GM23338 (cell line): ENCODE data around the gene RAB22A. TPM values are rescaled to one million over a fixed set of nuclear protein-coding genes. Genes with fewer than 3 reads are reported as not detected.

Experiments
- ATAC-seq: fragments of 200-7000 bp; cut with Tn5 transposase; 3 replicates; pipeline ENCODE4 v1.9.1; 2020
- DNase-seq: peaks from one replicate; pipeline ENCODE4 v3.0.0-alpha.2; 2015; ENCODE audit warnings: low spot score
- H2AFZ ChIP-seq: fragments of 200-600 bp; sonication (generic); 2 replicates; pipeline ENCODE4 v1.8.0; 2016; ENCODE audit warnings: antibody characterized with exemption, mild to moderate bottlenecking, moderate library complexity
- H3F3A ChIP-seq: fragments of 200-600 bp; sonication (generic); replicated peaks from 2 replicates; pipeline ENCODE4 v1.8.0; 2017; ENCODE audit warnings: antibody characterized with exemption, mixed run types, low read depth
- H3K27ac ChIP-seq: fragments of 200-600 bp; sonication (generic); 2 replicates; pipeline ENCODE4 v1.6.1; 2016; ENCODE audit warnings: low read depth
- H3K27me3 ChIP-seq: fragments of 200-600 bp; sonication (generic); 2 replicates; pipeline ENCODE4 v1.8.0; 2016; ENCODE audit warnings: mild to moderate bottlenecking, mixed run types, moderate library complexity; ENCODE audit not compliant: insufficient read depth
- H3K36me3 ChIP-seq: fragments of 200-600 bp; sonication (generic); 2 replicates; pipeline ENCODE4 v1.8.0; 2016; ENCODE audit warnings: mild to moderate bottlenecking; ENCODE audit not compliant: insufficient read depth
- H3K4me1 ChIP-seq: fragments of 200-600 bp; sonication (generic); 2 replicates; pipeline ENCODE4 v1.8.0; 2016; ENCODE audit warnings: mild to moderate bottlenecking, moderate library complexity; ENCODE audit not compliant: insufficient read depth
- H3K4me2 ChIP-seq: fragments of 200-600 bp; sonication (generic); 2 replicates; pipeline ENCODE4 v1.7.1; 2017; ENCODE audit warnings: mixed run types
- H3K4me3 ChIP-seq: fragments of 200-600 bp; sonication (generic); 2 replicates; pipeline ENCODE4 v1.6.1; 2016; ENCODE audit warnings: mixed run types
- H3K79me2 ChIP-seq: fragments of 200-600 bp; sonication (generic); replicated peaks from 2 replicates; pipeline ENCODE4 v1.8.0; 2017; ENCODE audit warnings: mild to moderate bottlenecking; ENCODE audit not compliant: insufficient read depth
- H3K9me2 ChIP-seq: fragments of 200-600 bp; sonication (generic); 2 replicates; pipeline ENCODE4 v1.8.0; 2017; ENCODE audit not compliant: insufficient read depth
- H4K20me1 ChIP-seq: fragments of 200-600 bp; sonication (generic); replicated peaks from 2 replicates; pipeline ENCODE4 v1.8.0; 2017; ENCODE audit warnings: mild to moderate bottlenecking; ENCODE audit not compliant: insufficient read depth
- H3K27ac Mint-ChIP-seq: 2 replicates; pipeline ENCODE4 v1.8.0; 2020; ENCODE audit warnings: inconsistent platforms, mild to moderate bottlenecking, moderate library complexity, mixed read lengths
- H3K27me3 Mint-ChIP-seq: 3 replicates; pipeline ENCODE4 v1.8.0; 2022; ENCODE audit warnings: low read depth, mild to moderate bottlenecking, moderate library complexity, mixed read lengths, inconsistent platforms; ENCODE audit not compliant: insufficient read depth, poor library complexity
- H3K36me3 Mint-ChIP-seq: 3 replicates; pipeline ENCODE4 v1.8.0; 2021; ENCODE audit warnings: low read depth, mild to moderate bottlenecking, inconsistent platforms, moderate library complexity, mixed read lengths
- H3K4me1 Mint-ChIP-seq: 3 replicates; pipeline ENCODE4 v1.8.0; 2020; ENCODE audit warnings: mild to moderate bottlenecking, inconsistent platforms, mixed read lengths
- H3K4me3 Mint-ChIP-seq: 3 replicates; pipeline ENCODE4 v1.8.0; 2021; ENCODE audit warnings: moderate library complexity, mild to moderate bottlenecking, inconsistent platforms, mixed read lengths
- H3K9me3 Mint-ChIP-seq: 3 replicates; pipeline ENCODE4 v1.8.0; 2020; ENCODE audit warnings: moderate library complexity, mild to moderate bottlenecking, inconsistent platforms, mixed read lengths
- CREB1 ChIP-seq: fragments of 250-450 bp; sonication (Bioruptor Pico); IDR thresholded peaks from 2 replicates; pipeline ENCODE4 v1.5.0; 2020; ENCODE audit warnings: low read depth, mild to moderate bottlenecking, moderate library complexity
- EZH2 ChIP-seq: fragments of 200-600 bp; sonication (generic); IDR thresholded peaks from one replicate; pipeline ENCODE4 v1.8.0; 2017; ENCODE audit warnings: antibody characterized with exemption, mild to moderate bottlenecking, low read depth; ENCODE audit not compliant: unreplicated experiment
- EZH2phosphoT487 ChIP-seq: fragments of 200-600 bp; sonication (generic); IDR thresholded peaks from one replicate; pipeline ENCODE4 v1.8.1; 2018; ENCODE audit warnings: antibody characterized with exemption; ENCODE audit not compliant: unreplicated experiment
- JUNB ChIP-seq: IDR thresholded peaks from one replicate; pipeline ENCODE4 v1.6.1; 2016; ENCODE audit warnings: antibody characterized with exemption; ENCODE audit not compliant: unreplicated experiment
- NANOG ChIP-seq: IDR thresholded peaks from 2 replicates; pipeline ENCODE4 v1.6.1; 2016; ENCODE audit warnings: antibody characterized with exemption, borderline replicate concordance
- POLR2AphosphoS5 ChIP-seq: IDR thresholded peaks from 2 replicates; pipeline ENCODE4 v1.6.1; 2016; ENCODE audit warnings: antibody characterized with exemption, low read depth
- REST ChIP-seq: IDR thresholded peaks from one replicate; pipeline ENCODE4 v1.6.1; 2018; ENCODE audit warnings: antibody characterized with exemption; ENCODE audit not compliant: unreplicated experiment
- STAT1 ChIP-seq: IDR thresholded peaks from one replicate; pipeline ENCODE4 v1.6.1; 2016; ENCODE audit warnings: antibody characterized with exemption; ENCODE audit not compliant: unreplicated experiment
- ZNF114 ChIP-seq: fragments of 250-450 bp; sonication (Bioruptor Pico); IDR thresholded peaks from 2 replicates; pipeline ENCODE4 v1.5.0; 2020; ENCODE audit warnings: mild to moderate bottlenecking, moderate library complexity
- ZNF331 ChIP-seq: fragments of 250-450 bp; sonication (Bioruptor Pico); IDR thresholded peaks from 2 replicates; pipeline ENCODE4 v1.5.0; 2020; ENCODE audit warnings: low read depth, mild to moderate bottlenecking, moderate library complexity
- polyA plus RNA-seq: library from polyadenylated mRNA; unstranded; fragments of >200 nt; fragmentation: Nextera tagmentation; extraction: Ambion mirVana; gene quantifications from 2 replicates; pipeline ENCODE4 v1.2.1, GENCODE V29; 2016
- total RNA-seq: library from RNA; depleted of rRNA; stranded (reverse); fragments of >200 nt; shearing (Covaris generic); gene quantifications from 2 replicates; pipeline ENCODE4 v1.2.3, GENCODE V29; 2014
- TF ChIP-seq, protein P1 (sequence below): IDR thresholded peaks from 2 replicates; pipeline ENCODE4 v1.6.1; 2016; ENCODE audit warnings: antibody characterized with exemption
- TF ChIP-seq, protein P2 (sequence below), 2 experiments: fragments of 200-600 bp in 1 of 2; sonication (generic) in 1 of 2; conservative IDR thresholded peaks; 2 replicates each; pipeline versions ENCODE4 v1.5.1 to v1.6.1; 2016 to 2017; ENCODE audit warnings: antibody characterized with exemption in 2 of 2, low read depth in 2 of 2, mild to moderate bottlenecking in 2 of 2, moderate library complexity in 1 of 2

The RAB22A gene
- total and polyA plus RNA-seq, 2 experiments from 2014 or later, result 3.3 to 6.8 TPM

DNA sequence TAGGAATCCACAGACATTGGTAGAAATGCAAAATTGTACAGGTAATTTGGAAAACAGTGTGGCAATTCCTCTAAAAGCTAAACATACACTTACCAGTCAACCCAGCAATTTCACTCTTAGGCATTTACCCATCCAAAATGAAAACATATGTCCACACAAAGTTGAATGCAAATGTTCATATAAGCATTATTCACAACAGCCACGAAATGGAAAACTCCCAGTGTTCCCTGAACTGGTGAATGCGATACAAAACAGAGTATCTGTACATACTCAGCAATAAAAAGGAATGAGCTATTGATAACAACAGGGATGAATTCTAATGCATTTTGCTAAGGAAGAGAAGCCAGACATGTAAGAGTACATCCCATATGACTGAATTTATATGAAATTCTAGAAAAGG, 32.4 kb upstream of the RAB22A start:
- H3K27ac ChIP-seq, result no peak overlapping the region
- no peaks in the 10 kb centered on the region for H3K4me1 ChIP-seq
- Mint-ChIP-seq H3K4me1 (no peaks in the 10 kb centered on the region; the same call in 2 of the 3 replicates), H3K4me3 (no peak overlapping the region), H3K9me3 (no peaks in the 10 kb centered on the region), H3K27me3 (no peaks in the 10 kb centered on the region), H3K36me3 (peaks cover 16% of the 10 kb centered on the region), H3K27ac (no peak overlapping the region)
- H3K4me2 ChIP-seq, result no peak overlapping the region
- H3K36me3 ChIP-seq, result no peaks in the 10 kb centered on the region
- TF ChIP-seq EZH2 (no peak), STAT1 (no peak), REST (no peak), ZNF331 (CRISPR knock-in tag) (no peak)
- TF ChIP-seq, protein P1, sequence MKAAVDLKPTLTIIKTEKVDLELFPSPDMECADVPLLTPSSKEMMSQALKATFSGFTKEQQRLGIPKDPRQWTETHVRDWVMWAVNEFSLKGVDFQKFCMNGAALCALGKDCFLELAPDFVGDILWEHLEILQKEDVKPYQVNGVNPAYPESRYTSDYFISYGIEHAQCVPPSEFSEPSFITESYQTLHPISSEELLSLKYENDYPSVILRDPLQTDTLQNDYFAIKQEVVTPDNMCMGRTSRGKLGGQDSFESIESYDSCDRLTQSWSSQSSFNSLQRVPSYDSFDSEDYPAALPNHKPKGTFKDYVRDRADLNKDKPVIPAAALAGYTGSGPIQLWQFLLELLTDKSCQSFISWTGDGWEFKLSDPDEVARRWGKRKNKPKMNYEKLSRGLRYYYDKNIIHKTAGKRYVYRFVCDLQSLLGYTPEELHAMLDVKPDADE, result no peak
- H3K27me3 ChIP-seq, result no peaks in the 10 kb centered on the region
- H3K4me3 ChIP-seq, result no peak overlapping the region
- DNase-seq (no peak), ATAC-seq (no peak)
- H3K9me2 ChIP-seq, result no peaks in the 10 kb centered on the region
- H3F3A ChIP-seq, result no peaks in the 10 kb centered on the region
- H4K20me1 ChIP-seq, result no peaks in the 10 kb centered on the region; the same call in 1 of the 2 replicates
- peaks cover 8% of the 10 kb centered on the region for H3K79me2 ChIP-seq
- no peak overlapping the region for H2AFZ ChIP-seq

- DNase-seq (no peak), ATAC-seq (no peak)
- Mint-ChIP-seq H3K9me3 (no peaks in the 10 kb centered on the region), H3K36me3 (peaks cover 16% of the 10 kb centered on the region), H3K4me1 (no peaks in the 10 kb centered on the region; the same call in 2 of the 3 replicates), H3K27ac (no peak overlapping the region), H3K4me3 (no peak overlapping the region), H3K27me3 (no peaks in the 10 kb centered on the region)
- no peaks in the 10 kb centered on the region for H3K4me1 ChIP-seq
- H3K4me2 ChIP-seq, result no peak overlapping the region
- H3K4me3 ChIP-seq, result no peak overlapping the region
- H3K79me2 ChIP-seq, result peaks cover 8% of the 10 kb centered on the region
- no peaks in the 10 kb centered on the region for H3K9me2 ChIP-seq
- no peak overlapping the region for H2AFZ ChIP-seq
- no peaks in the 10 kb centered on the region for H3F3A ChIP-seq
- H3K27me3 ChIP-seq, result no peaks in the 10 kb centered on the region
- H3K36me3 ChIP-seq, result no peaks in the 10 kb centered on the region
- H4K20me1 ChIP-seq, result no peaks in the 10 kb centered on the region; the same call in 1 of the 2 replicates
- no peak overlapping the region for H3K27ac ChIP-seq
- TF ChIP-seq CREB1 (CRISPR knock-in tag) (no peak), ZNF114 (no peak), STAT1 (no peak), JUNB (no peak), EZH2phosphoT487 (no peak), EZH2 (no peak), POLR2AphosphoS5 (no peak), ZNF331 (CRISPR knock-in tag) (no peak), NANOG (no peak)
- TF ChIP-seq, protein P2, sequence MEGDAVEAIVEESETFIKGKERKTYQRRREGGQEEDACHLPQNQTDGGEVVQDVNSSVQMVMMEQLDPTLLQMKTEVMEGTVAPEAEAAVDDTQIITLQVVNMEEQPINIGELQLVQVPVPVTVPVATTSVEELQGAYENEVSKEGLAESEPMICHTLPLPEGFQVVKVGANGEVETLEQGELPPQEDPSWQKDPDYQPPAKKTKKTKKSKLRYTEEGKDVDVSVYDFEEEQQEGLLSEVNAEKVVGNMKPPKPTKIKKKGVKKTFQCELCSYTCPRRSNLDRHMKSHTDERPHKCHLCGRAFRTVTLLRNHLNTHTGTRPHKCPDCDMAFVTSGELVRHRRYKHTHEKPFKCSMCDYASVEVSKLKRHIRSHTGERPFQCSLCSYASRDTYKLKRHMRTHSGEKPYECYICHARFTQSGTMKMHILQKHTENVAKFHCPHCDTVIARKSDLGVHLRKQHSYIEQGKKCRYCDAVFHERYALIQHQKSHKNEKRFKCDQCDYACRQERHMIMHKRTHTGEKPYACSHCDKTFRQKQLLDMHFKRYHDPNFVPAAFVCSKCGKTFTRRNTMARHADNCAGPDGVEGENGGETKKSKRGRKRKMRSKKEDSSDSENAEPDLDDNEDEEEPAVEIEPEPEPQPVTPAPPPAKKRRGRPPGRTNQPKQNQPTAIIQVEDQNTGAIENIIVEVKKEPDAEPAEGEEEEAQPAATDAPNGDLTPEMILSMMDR (conservative IDR thresholded peaks at IDR 0.05; ENCODE audit: low read depth in 2 of 2), result no peak
- TF ChIP-seq, protein P1, result no peak
These were observed 31.7 kb upstream of the RAB22A start for GRCh38 chr20:58277578-58278472.
